ENCODE data around the gene GBA2.

- no peak for TF ChIP-seq CTCF (IDR thresholded peaks at IDR 0.05)
- no peak for TF ChIP-seq EP300 (IDR thresholded peaks at IDR 0.05)
- no peak for TF ChIP-seq POLR2A (IDR thresholded peaks at IDR 0.05)
- no peak for TF ChIP-seq POLR2AphosphoS5 (IDR thresholded peaks at IDR 0.05)
Measured at GRCh38 chr9:35723426-35723825, 25.6 kb downstream of the GBA2 start.
